Mesendoderm (in vitro differentiated cells): Measurements from ENCODE around the gene TWF2.

Experiments
- DNase-seq: peaks from one replicate; pipeline ENCODE4 v3.0.0; 2013
- H2AK5ac ChIP-seq: 2 replicates; pipeline ENCODE4 v1.6.1; 2013; ENCODE audit warnings: low read length, inconsistent platforms
- H2BK120ac ChIP-seq: 2 replicates; pipeline ENCODE4 v1.6.1; 2013; ENCODE audit warnings: low read depth, mild to moderate bottlenecking, low read length, moderate library complexity, mixed read lengths
- H2BK15ac ChIP-seq: replicated peaks from 2 replicates; pipeline ENCODE4 v1.6.1; 2013; ENCODE audit warnings: low read depth, mild to moderate bottlenecking, moderate library complexity
- H2BK5ac ChIP-seq: 2 replicates; pipeline ENCODE4 v1.6.1; 2013; ENCODE audit warnings: low read length, inconsistent platforms
- H3K18ac ChIP-seq: 2 replicates; pipeline ENCODE4 v1.6.1; 2013; ENCODE audit warnings: mild to moderate bottlenecking, low read length, mixed read lengths
- H3K23ac ChIP-seq: one replicate; pipeline ENCODE4 v1.6.1; 2013; ENCODE audit warnings: low read length
- H3K27ac ChIP-seq: 2 replicates; pipeline ENCODE4 v1.5.1; 2013; ENCODE audit warnings: low read depth, mild to moderate bottlenecking, inconsistent platforms, low read length, moderate library complexity
- H3K27me3 ChIP-seq: 2 replicates; pipeline ENCODE4 v1.6.1; 2013; ENCODE audit warnings: low read length, control low read depth, mild to moderate bottlenecking, inconsistent platforms; ENCODE audit not compliant: insufficient read depth, poor library complexity
- H3K36me3 ChIP-seq: 2 replicates; pipeline ENCODE4 v1.6.1; 2013; ENCODE audit warnings: low read length, inconsistent platforms; ENCODE audit not compliant: control insufficient read depth, insufficient read depth
- H3K4ac ChIP-seq: one replicate; pipeline ENCODE4 v1.6.1; 2013; ENCODE audit warnings: low read depth, mild to moderate bottlenecking, low read length, moderate library complexity
- H3K4me1 ChIP-seq: 2 replicates; pipeline ENCODE4 v1.6.1; 2013; ENCODE audit warnings: low read depth, low read length, inconsistent platforms; ENCODE audit not compliant: control insufficient read depth
- H3K4me2 ChIP-seq: 2 replicates; pipeline ENCODE4 v1.6.1; 2013; ENCODE audit warnings: low read length
- H3K4me3 ChIP-seq: 2 replicates; pipeline ENCODE4 v1.5.1; 2013; ENCODE audit warnings: mild to moderate bottlenecking, low read length
- H3K56ac ChIP-seq: one replicate; pipeline ENCODE4 v1.6.1; 2013; ENCODE audit warnings: low read length
- H3K79me1 ChIP-seq: 2 replicates; pipeline ENCODE4 v1.6.1; 2013; ENCODE audit warnings: low read length, inconsistent platforms
- H3K79me2 ChIP-seq: 2 replicates; pipeline ENCODE4 v1.6.1; 2013; ENCODE audit warnings: mild to moderate bottlenecking, low read length; ENCODE audit not compliant: control insufficient read depth, insufficient read depth
- H3K9ac ChIP-seq: 2 replicates; pipeline ENCODE4 v1.6.1; 2013; ENCODE audit warnings: low read length, inconsistent platforms
- H4K5ac ChIP-seq: one replicate; pipeline ENCODE4 v1.6.1; 2013; ENCODE audit warnings: low read length
- H4K8ac ChIP-seq: one replicate; pipeline ENCODE4 v1.6.1; 2013; ENCODE audit warnings: low read depth, mild to moderate bottlenecking, control low read depth, low read length, moderate library complexity
- whole genome bisulfite sequencing: extraction: QIAGEN DNeasy Blood & Tissue Kit; methylation state at CpG from one replicate; pipeline ENCODE4 v1.1.7; 2013; ENCODE audit warnings: low lambda C conversion rate, missing lambda C conversion rate; ENCODE audit not compliant: insufficient coverage; ENCODE audit errors: extremely low coverage; 5-methylcytosine and 5-hydroxymethylcytosine counted together

TWF2 gene

DNA sequence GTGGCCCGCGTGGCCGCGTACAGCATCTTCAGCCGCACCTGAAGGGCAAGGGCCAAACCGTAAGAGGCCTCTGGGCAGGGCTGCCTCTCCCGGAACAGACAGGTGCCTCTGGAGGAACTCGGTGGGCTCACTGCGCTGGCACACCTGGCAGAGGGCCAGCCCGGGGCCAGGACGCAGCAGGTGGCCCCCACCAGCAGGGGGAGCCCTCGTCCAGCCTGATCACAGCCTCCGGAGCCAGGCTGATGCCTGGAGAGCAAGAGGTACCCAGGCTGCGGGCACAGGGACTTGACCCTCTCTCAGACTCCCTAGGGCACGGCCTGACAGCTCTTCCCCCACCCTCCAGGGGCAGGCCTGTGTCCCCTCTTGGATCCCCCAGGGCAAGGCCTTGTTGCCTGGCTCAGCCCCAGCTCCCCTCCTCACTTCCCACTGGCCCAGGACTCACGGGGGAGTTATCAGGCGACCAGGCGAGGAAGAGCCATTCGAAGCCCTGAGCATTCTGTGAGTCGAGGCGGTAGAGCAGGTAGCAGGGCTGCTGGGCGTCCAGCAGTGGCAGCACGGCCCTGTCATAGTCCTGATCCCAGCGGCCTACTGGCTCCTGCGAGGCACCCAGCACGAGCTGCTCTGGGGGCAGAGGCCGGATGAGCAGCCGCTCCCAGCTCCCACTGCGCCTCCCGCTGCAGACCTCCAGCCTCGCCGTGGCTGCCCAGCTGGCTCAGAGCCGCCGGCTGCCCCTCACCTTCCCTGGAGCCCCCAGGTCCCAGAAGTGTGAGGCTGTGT lies 7.3 kb downstream of the TWF2 start:
- Histone ChIP-seq H3K4ac (no peak overlapping the region), H2AK5ac (no peak overlapping the region), H3K18ac (no peak overlapping the region), H2BK5ac (no peak overlapping the region), H4K8ac (no peak overlapping the region), H3K56ac (no peak overlapping the region), H3K4me1 (no peaks in the 10 kb centered on the region), H3K36me3 (peaks cover 8% of the 10 kb centered on the region), H3K79me1 (peaks cover 1% of the 10 kb centered on the region), H3K4me3 (no peak overlapping the region), H3K23ac (no peak overlapping the region), H3K4me2 (no peak overlapping the region), H2BK15ac (no peak overlapping the region), H2BK120ac (no peak overlapping the region), H3K27me3 (no peaks in the 10 kb centered on the region), H3K79me2 (no peaks in the 10 kb centered on the region), H3K27ac (no peak overlapping the region), H3K9ac (no peak overlapping the region), H4K5ac (no peak overlapping the region)
- peak; percentile 46 for DNase-seq
- no CpG with 5 or more reads among the region's 34 CpGs for WGBS

DNA sequence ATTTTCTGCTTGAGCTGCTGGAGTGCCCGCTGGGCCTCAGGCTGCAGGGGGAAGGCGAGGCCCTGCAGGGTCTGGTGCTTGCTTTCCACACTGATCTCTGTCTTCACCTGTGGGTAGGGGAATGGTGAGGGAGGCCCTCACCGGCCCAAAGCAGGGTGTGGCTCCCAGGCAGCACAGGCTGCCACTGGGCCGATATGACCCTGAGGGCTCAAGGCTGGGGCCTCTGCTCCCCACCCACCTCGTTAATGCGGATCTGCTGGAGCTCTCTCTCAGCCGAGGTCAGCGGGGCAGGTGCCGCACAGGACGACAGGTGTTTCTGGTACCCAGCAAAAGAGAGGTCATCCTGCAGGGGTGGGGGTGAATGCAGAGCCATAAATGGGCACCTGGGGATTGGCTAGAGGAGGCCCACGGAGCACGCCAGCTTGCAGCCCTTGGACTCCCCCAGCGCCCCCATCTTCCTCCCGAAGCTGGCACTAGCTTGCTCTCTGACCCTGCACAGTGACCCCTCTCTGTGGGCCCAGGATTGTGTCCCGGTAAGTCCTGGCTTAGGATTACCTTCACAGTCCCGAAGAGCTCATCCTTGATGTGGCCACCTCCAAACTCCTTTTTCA lies 8.0 kb downstream of the TWF2 start:
- Histone ChIP-seq H3K27ac (no peak overlapping the region), H3K4me2 (no peak overlapping the region), H2AK5ac (no peak overlapping the region), H3K4me3 (no peak overlapping the region), H2BK15ac (no peak overlapping the region), H3K79me2 (no peaks in the 10 kb centered on the region), H2BK120ac (no peak overlapping the region), H2BK5ac (no peak overlapping the region), H3K27me3 (no peaks in the 10 kb centered on the region), H3K4ac (no peak overlapping the region), H4K8ac (no peak overlapping the region), H3K18ac (no peak overlapping the region), H4K5ac (no peak overlapping the region), H3K56ac (no peak overlapping the region), H3K9ac (no peak overlapping the region), H3K4me1 (no peaks in the 10 kb centered on the region), H3K36me3 (peaks cover 8% of the 10 kb centered on the region), H3K79me1 (no peaks in the 10 kb centered on the region), H3K23ac (no peak overlapping the region)
- no CpG with 5 or more reads among the region's 16 CpGs for WGBS
- DNase-seq: no peak

DNA sequence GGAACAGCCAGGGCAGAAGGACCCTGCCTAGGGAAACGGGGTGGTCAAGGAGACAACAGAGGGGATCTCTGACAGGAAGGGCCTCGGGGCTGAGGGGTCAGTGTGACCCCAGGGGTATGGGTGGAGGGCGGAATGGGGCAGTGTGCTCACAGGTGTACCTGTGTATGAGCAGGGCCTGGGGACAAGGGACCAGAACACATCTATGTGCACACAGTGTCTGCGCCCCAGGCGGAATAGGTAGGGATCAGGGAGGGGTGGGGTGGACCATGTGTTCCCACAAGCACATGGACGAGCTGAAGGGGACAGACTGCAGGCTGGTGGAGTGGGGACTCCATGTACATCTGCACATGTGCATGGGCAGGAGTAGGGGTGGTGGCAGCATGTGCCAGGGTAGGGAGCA lies 8.5 kb downstream of the TWF2 start:
- no peak overlapping the region for H2BK5ac ChIP-seq
- no peak overlapping the region for H2BK120ac ChIP-seq
- no peak overlapping the region for H4K8ac ChIP-seq
- no peak overlapping the region for H4K5ac ChIP-seq
- H3K4ac ChIP-seq: no peak overlapping the region
- H3K4me1 ChIP-seq: no peaks in the 10 kb centered on the region
- H3K79me2 ChIP-seq: no peaks in the 10 kb centered on the region
- H2AK5ac ChIP-seq: no peak overlapping the region
- no peak for DNase-seq
- H3K27me3 ChIP-seq: no peaks in the 10 kb centered on the region
- H3K56ac ChIP-seq: no peak overlapping the region
- H3K18ac ChIP-seq: no peak overlapping the region
- no peak overlapping the region for H3K4me2 ChIP-seq
- no peaks in the 10 kb centered on the region for H3K79me1 ChIP-seq
- H3K9ac ChIP-seq: no peak overlapping the region
- no peak overlapping the region for H3K27ac ChIP-seq
- no CpG with 5 or more reads among the region's 6 CpGs for WGBS
- peaks cover 8% of the 10 kb centered on the region for H3K36me3 ChIP-seq
- no peak overlapping the region for H2BK15ac ChIP-seq
- no peak overlapping the region for H3K4me3 ChIP-seq
- no peak overlapping the region for H3K23ac ChIP-seq

DNA sequence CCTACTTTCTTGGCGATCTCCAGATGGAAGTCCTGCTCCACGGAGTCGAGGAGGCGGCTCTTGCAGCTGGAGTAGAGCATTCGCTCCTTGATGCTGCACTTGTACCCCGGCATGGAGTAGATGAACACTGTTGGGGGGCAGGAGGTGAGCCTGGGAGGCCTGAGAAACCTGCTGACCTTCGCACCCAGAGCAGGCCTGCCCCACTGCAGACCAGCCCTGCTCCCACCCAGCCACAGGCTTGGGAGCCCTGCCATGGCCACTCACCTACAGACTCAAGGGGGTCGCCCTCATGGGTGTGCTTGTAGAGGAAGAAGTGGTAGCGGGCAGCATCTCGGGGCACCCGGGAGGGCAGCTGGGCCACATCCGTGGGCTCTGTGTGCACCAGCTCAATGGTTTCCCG lies 9.3 kb downstream of the TWF2 start:
- Histone ChIP-seq H3K4ac (no peak overlapping the region), H2AK5ac (no peak overlapping the region), H3K27ac (no peak overlapping the region), H3K56ac (no peak overlapping the region), H2BK120ac (no peak overlapping the region), H3K18ac (no peak overlapping the region), H3K23ac (no peak overlapping the region), H3K4me2 (no peak overlapping the region), H3K4me3 (no peak overlapping the region), H3K79me2 (no peaks in the 10 kb centered on the region), H2BK15ac (no peak overlapping the region), H3K4me1 (no peaks in the 10 kb centered on the region), H3K27me3 (no peaks in the 10 kb centered on the region), H3K79me1 (no peaks in the 10 kb centered on the region), H4K5ac (no peak overlapping the region), H2BK5ac (no peak overlapping the region), H4K8ac (no peak overlapping the region), H3K36me3 (peaks cover 8% of the 10 kb centered on the region), H3K9ac (no peak overlapping the region)
- WGBS: no CpG with 5 or more reads among the region's 13 CpGs
- no peak for DNase-seq

DNA sequence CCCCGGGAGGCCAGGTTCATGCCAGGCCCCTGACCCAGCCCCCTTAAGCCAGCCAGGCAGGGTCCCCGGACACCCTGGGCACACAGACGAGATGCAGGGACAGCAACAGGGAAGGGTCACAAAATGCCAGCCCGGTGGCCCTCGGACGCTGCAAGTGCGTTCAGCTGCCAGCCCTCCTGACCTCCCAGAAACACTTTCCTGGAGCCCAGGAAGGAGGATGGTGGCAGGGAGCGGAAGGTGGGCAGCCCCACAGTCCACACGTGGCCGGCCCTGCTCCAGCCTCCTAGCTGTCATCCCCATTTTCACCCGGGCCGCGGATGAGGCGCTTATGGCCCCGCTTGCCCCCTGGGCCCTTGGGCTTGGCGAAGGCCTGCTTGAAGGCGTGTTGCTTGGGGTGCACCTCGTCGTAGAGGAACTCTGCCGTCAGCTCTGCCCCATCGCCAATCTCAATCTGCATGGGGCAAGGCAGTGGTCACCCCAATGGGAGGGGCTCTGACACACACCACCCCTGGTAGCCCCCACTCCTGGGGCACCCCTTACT lies 10.1 kb downstream of the TWF2 start:
- no peak overlapping the region for H2AK5ac ChIP-seq
- H3K79me1 ChIP-seq: no peaks in the 10 kb centered on the region
- no peak overlapping the region for H2BK120ac ChIP-seq
- H2BK15ac ChIP-seq: no peak overlapping the region
- no peaks in the 10 kb centered on the region for H3K27me3 ChIP-seq
- no peaks in the 10 kb centered on the region for H3K4me1 ChIP-seq
- H4K8ac ChIP-seq: no peak overlapping the region
- H3K56ac ChIP-seq: no peak overlapping the region
- WGBS: no CpG with 5 or more reads among the region's 21 CpGs
- no peak overlapping the region for H3K27ac ChIP-seq
- H3K4ac ChIP-seq: no peak overlapping the region
- H3K36me3 ChIP-seq: peaks cover 8% of the 10 kb centered on the region
- H3K23ac ChIP-seq: no peak overlapping the region
- H4K5ac ChIP-seq: no peak overlapping the region
- H2BK5ac ChIP-seq: no peak overlapping the region
- no peak overlapping the region for H3K18ac ChIP-seq
- no peaks in the 10 kb centered on the region for H3K79me2 ChIP-seq
- H3K4me2 ChIP-seq: no peak overlapping the region
- no peak overlapping the region for H3K9ac ChIP-seq
- DNase-seq: no peak
- no peak overlapping the region for H3K4me3 ChIP-seq
